Measurements from ENCODE around the gene ELMO3. TPM values are rescaled to one million over a fixed set of nuclear protein-coding genes. Genes with fewer than 3 reads are reported as not detected.

ELMO3 gene
- total and polyA plus RNA-seq, 2 donors (not counting 3 experiments of a cell fraction or from before 2014, with no cell fraction given): 3.9 to 5.7 TPM

DNA sequence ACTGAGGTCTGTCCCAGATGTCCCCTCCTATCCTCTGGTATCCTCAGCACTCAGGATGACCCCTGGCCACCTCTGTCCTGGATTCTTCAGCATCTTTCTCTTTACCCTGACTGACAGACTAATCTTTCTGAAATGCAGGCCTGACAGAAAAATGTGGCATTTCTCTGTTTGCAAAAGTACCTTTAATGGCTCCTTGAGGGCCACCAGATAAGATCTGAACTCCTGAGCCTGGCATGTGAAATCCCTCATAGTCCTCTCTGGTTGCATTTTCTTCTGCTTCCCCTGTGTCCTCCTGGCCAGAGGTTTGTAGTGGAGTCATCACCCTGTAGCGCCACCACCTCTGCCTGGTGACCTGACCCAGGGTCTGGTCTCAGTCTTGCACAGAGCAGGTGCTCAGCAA is 2.0 kb upstream of the ELMO3 start:
- CTCF ChIA-PET: interaction anchor here (1.5 to 2.4 kb wide), 6 partner anchors 10 to 64 kb away, joined by 3 to 9 read pairs (median 6); no protein-coding TSS in a partner anchor
- dilution Hi-C loops (cut with MboI; ENCODE audit: extremely low pct_ligation_motif_present, low sequenced_read_pairs): no loop called here
- Histone ChIP-seq H3K9me1 (replicated peaks; ENCODE audit: control insufficient read depth, extremely low read depth, insufficient read depth, low read length) (no peaks in the 10 kb centered on the region), H3K4me1 (ENCODE audit: control insufficient read depth, extremely low read depth, insufficient read depth, low read length) (peaks cover 17% of the 10 kb centered on the region), H3K36me3 (ENCODE audit: control insufficient read depth in 2 of 2, extremely low read depth in 1 of 2, insufficient read depth in 2 of 2, low read length in 2 of 2) (peaks cover 19 to 52% of the 10 kb centered on the region in 2 experiments), H3K9me3 (replicated peaks; ENCODE audit: control insufficient read depth, insufficient read depth, low read length) (no peaks in the 10 kb centered on the region), H3K27me3 (ENCODE audit: control insufficient read depth in 2 of 2, insufficient read depth in 2 of 2, low read length in 2 of 2) (no peaks in the 10 kb centered on the region), H3K4me3 (replicated peaks in 1 of 3; ENCODE audit: insufficient read depth in 1 of 3, low read depth in 1 of 3, low read length in 3 of 3) (no peak overlapping the region), H3K27ac (ENCODE audit: insufficient read depth, low read depth, low read length) (no peak overlapping the region), H2AFZ (ENCODE audit: low read depth, low read length) (no peak overlapping the region), H4K20me1 (replicated peaks; ENCODE audit: control insufficient read depth, extremely low read depth, insufficient read depth, low read length) (no peaks in the 10 kb centered on the region), H3K4me2 (ENCODE audit: insufficient read depth, low read length) (no peak overlapping the region), H3K79me2 (ENCODE audit: control insufficient read depth, insufficient read depth, low read length) (peaks cover 46% of the 10 kb centered on the region), H3K9ac (replicated peaks; ENCODE audit: extremely low read depth, insufficient read depth, low read length) (no peak overlapping the region)
- intact Hi-C loops (cut with micrococcal nuclease): loop anchor here (10.0 kb wide), 1 partner anchor 198 kb away; the partner anchor contains the start of gene TPPP3
- POLR2A ChIA-PET: interaction anchor here (1.7 kb wide), 1 partner anchor 51 kb away, joined by 6 read pairs; the partner anchor contains the start of gene FHOD1
- TF ChIP-seq, protein P1, sequence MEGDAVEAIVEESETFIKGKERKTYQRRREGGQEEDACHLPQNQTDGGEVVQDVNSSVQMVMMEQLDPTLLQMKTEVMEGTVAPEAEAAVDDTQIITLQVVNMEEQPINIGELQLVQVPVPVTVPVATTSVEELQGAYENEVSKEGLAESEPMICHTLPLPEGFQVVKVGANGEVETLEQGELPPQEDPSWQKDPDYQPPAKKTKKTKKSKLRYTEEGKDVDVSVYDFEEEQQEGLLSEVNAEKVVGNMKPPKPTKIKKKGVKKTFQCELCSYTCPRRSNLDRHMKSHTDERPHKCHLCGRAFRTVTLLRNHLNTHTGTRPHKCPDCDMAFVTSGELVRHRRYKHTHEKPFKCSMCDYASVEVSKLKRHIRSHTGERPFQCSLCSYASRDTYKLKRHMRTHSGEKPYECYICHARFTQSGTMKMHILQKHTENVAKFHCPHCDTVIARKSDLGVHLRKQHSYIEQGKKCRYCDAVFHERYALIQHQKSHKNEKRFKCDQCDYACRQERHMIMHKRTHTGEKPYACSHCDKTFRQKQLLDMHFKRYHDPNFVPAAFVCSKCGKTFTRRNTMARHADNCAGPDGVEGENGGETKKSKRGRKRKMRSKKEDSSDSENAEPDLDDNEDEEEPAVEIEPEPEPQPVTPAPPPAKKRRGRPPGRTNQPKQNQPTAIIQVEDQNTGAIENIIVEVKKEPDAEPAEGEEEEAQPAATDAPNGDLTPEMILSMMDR (IDR thresholded peaks at IDR 0.05; ENCODE audit: extremely low read depth in 1 of 2, insufficient read depth in 1 of 2, low read depth in 1 of 2, low read length in 2 of 2): no peak
- TF ChIP-seq, protein P2, sequence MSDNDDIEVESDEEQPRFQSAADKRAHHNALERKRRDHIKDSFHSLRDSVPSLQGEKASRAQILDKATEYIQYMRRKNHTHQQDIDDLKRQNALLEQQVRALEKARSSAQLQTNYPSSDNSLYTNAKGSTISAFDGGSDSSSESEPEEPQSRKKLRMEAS (IDR thresholded peaks at IDR 0.05; ENCODE audit: insufficient read depth, insufficient read length): no peak
- no peak for TF ChIP-seq POLR2A (IDR thresholded peaks at IDR 0.05; ENCODE audit: low read depth, low read length)
- TF ChIP-seq MYC (IDR thresholded peaks at IDR 0.05; ENCODE audit: low read depth, low read length): no peak
- TF ChIP-seq GATA2 (IDR thresholded peaks at IDR 0.05; ENCODE audit: insufficient read depth, insufficient read length, low read depth, low read length): no peak
- TF ChIP-seq POLR2AphosphoS5 (IDR thresholded peaks at IDR 0.05; ENCODE audit: insufficient read depth, low read depth, low read length): no peak
- TF ChIP-seq JUN (IDR thresholded peaks at IDR 0.05; ENCODE audit: borderline replicate concordance, insufficient read depth, insufficient read length, low read depth): no peak
- no peak for TF ChIP-seq FOS (IDR thresholded peaks at IDR 0.05; ENCODE audit: borderline replicate concordance, insufficient read depth, low read length)
- TF ChIP-seq EZH2 (IDR thresholded peaks at IDR 0.05; ENCODE audit: borderline replicate concordance, low read depth, low read length, severe bottlenecking): no peak
- no peak for DNase-seq (ENCODE audit: low read depth, low spot score)
- no peak for FAIRE-seq
- no TSS peak for BruUV-seq (replicated peaks)

Measured in endothelial cell of umbilical vein (primary cell).